ENCODE measurements around the gene UBE2L3.

The UBE2L3 gene

DNA sequence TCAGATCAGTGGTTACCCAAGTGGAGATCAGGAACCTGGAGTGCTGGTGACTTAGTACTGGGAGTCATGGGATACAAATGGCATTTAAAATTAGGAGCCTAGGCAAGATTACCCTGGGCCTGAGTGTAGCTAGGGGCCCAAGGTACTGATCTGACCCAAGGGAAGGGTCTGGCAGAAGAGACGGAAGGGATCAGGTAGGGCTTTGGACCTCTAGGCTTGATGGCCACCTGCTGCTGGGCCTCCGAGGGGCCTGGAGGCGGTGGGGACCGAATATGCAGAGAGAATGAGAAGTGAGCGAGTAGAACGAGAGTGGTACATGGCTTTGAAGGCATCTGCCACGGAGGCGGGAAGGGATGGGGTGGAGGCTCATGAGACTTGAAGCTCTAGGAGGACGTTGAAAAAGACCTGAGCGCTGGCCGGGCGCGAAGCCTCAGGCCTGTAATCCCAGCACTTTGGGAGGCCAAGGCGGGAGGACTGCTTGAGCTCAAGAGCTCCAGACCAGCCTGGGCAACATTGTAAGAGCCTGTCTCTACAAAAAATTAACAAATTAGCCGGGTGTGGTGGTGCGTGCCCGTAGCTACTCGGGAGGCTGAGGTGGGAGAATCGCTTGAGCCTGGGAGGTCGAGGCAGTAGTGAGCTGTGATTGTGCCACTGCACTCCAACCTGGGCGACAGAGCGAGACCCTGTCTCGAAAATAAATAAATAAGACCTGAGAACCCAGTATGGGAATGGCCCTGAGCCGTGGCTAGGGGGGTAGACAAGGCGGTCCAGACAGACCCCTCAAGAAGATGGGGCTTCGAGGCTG, 97.7 kb downstream of the UBE2L3 start:
- Histone ChIP-seq H3K4me3 (ENCODE audit: insufficient read depth, low read length, poor library complexity, severe bottlenecking) (peak overlapping the region; percentile 85), H2AFZ (ENCODE audit: low read depth, low read length, severe bottlenecking) (peak overlapping the region; percentile 82), H3K36me3 (ENCODE audit: low read length) (no peaks in the 10 kb centered on the region), H3K27ac (ENCODE audit: low read depth, low read length) (peak overlapping the region; percentile 63; the same call in 1 of the 2 replicates), H3K27me3 (ENCODE audit: low read length) (no peaks in the 10 kb centered on the region), H3K4me2 (ENCODE audit: low read depth, low read length, poor library complexity, severe bottlenecking) (peak overlapping the region; percentile 62), H3K9me3 (ENCODE audit: insufficient read depth, low read length) (no peaks in the 10 kb centered on the region), H4K20me1 (ENCODE audit: low read depth, low read length) (no peaks in the 10 kb centered on the region), H3K79me2 (ENCODE audit: insufficient read depth, low read length) (peaks cover 4% of the 10 kb centered on the region; the same call in 1 of the 2 replicates), H3K9ac (ENCODE audit: low read length) (peak overlapping the region; percentile 73), H3F3A (ENCODE audit: insufficient read depth) (no peaks in the 10 kb centered on the region), H3K9me2 (replicated peaks; ENCODE audit: insufficient read depth, low read length) (no peaks in the 10 kb centered on the region)
- no peak for TF ChIP-seq CTCF (IDR thresholded peaks at IDR 0.05; ENCODE audit: insufficient read depth, low read length, poor library complexity, severe bottlenecking)
- no peak for TF ChIP-seq EZH2phosphoT487 (conservative IDR thresholded peaks at IDR 0.05; ENCODE audit: low read length)

DNA sequence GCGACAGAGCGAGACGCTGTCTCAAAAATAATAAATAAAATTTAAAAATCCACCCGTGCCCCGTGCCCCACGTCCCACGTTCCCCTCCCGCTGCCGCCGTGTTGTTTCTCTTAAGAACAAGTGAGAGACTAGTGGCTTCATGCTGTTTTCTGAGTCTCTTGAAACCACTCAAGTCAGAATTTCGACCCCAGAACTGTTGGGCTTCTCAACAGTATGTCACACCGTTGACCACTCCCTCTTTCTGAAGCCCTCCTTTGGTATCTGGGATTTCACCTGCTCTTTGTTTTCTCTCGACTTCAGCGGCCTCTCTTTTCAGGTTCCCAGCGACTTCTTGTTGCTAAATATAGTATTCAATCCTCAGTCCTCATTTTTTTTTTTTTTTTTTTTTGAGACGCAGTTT, 99.3 kb downstream of the UBE2L3 start:
- no peaks in the 10 kb centered on the region for H3F3A ChIP-seq (ENCODE audit: insufficient read depth)
- H3K9me2 ChIP-seq (replicated peaks; ENCODE audit: insufficient read depth, low read length), result no peaks in the 10 kb centered on the region
- H4K20me1 ChIP-seq (ENCODE audit: low read depth, low read length), result no peaks in the 10 kb centered on the region
- no peaks in the 10 kb centered on the region for H3K36me3 ChIP-seq (ENCODE audit: low read length)
- no peak for TF ChIP-seq EZH2phosphoT487 (conservative IDR thresholded peaks at IDR 0.05; ENCODE audit: low read length)
- no peak for TF ChIP-seq CTCF (IDR thresholded peaks at IDR 0.05; ENCODE audit: insufficient read depth, low read length, poor library complexity, severe bottlenecking)
- peak overlapping the region; percentile 85 for H3K4me3 ChIP-seq (ENCODE audit: insufficient read depth, low read length, poor library complexity, severe bottlenecking)
- H3K27ac ChIP-seq (ENCODE audit: low read depth, low read length), result no peak overlapping the region
- H2AFZ ChIP-seq (ENCODE audit: low read depth, low read length, severe bottlenecking), result no peak overlapping the region
- peak overlapping the region; percentile 73 for H3K9ac ChIP-seq (ENCODE audit: low read length)
- no peaks in the 10 kb centered on the region for H3K9me3 ChIP-seq (ENCODE audit: insufficient read depth, low read length)
- peak overlapping the region; percentile 62 for H3K4me2 ChIP-seq (ENCODE audit: low read depth, low read length, poor library complexity, severe bottlenecking)
- no peaks in the 10 kb centered on the region for H3K27me3 ChIP-seq (ENCODE audit: low read length)
- peaks cover 8% of the 10 kb centered on the region; the same call in 1 of the 2 replicates for H3K79me2 ChIP-seq (ENCODE audit: insufficient read depth, low read length)

DNA sequence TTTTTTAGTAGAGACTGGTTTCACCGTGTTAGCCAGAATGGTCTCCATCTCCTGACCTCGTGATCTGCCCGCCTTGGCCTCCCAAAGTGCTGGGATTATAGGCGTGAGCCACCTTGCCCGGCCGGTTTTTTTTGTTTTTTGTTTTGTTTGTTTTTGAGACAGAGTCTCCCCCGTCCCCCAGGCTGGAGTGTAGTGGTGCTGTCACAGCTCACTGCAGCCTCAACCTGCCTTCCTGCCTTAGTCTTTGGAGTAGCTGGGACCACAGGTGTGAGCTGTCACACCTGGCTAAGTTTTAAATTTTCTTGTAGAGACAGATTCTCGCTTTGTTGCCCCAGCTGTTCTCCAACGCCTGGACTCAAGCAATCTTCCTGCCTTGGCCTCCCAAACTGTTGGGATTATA, 101.5 kb downstream of the UBE2L3 start:
- Histone ChIP-seq H2AFZ (ENCODE audit: low read depth, low read length, severe bottlenecking) (no peak overlapping the region), H3K27ac (ENCODE audit: low read depth, low read length) (no peak overlapping the region), H3K27me3 (ENCODE audit: low read length) (no peaks in the 10 kb centered on the region), H3K79me2 (ENCODE audit: insufficient read depth, low read length) (peaks cover 8% of the 10 kb centered on the region; the same call in 1 of the 2 replicates), H3F3A (ENCODE audit: insufficient read depth) (no peaks in the 10 kb centered on the region), H4K20me1 (ENCODE audit: low read depth, low read length) (no peaks in the 10 kb centered on the region), H3K4me2 (ENCODE audit: low read depth, low read length, poor library complexity, severe bottlenecking) (no peak overlapping the region), H3K9me3 (ENCODE audit: insufficient read depth, low read length) (no peaks in the 10 kb centered on the region), H3K36me3 (ENCODE audit: low read length) (no peaks in the 10 kb centered on the region), H3K4me3 (ENCODE audit: insufficient read depth, low read length, poor library complexity, severe bottlenecking) (no peak overlapping the region), H3K9ac (ENCODE audit: low read length) (no peak overlapping the region), H3K9me2 (replicated peaks; ENCODE audit: insufficient read depth, low read length) (no peaks in the 10 kb centered on the region)
- no peak for TF ChIP-seq EZH2phosphoT487 (conservative IDR thresholded peaks at IDR 0.05; ENCODE audit: low read length)
- TF ChIP-seq CTCF (IDR thresholded peaks at IDR 0.05; ENCODE audit: insufficient read depth, low read length, poor library complexity, severe bottlenecking), result no peak
